Bronchial epithelial cell (primary cell): ENCODE results near the gene CCNY. TPM values are rescaled to one million over a fixed set of nuclear protein-coding genes. Genes with fewer than 3 reads are reported as not detected.

Experiments used
- DNase-seq: peaks from one replicate; pipeline ENCODE4 v3.0.0-alpha.2; 2010; ENCODE audit warnings: low read depth
- FAIRE-seq: peaks from 2 replicates; lab custom pipeline; 2011; peaks lifted over from hg19 to GRCh38; lab: Jason Lieb, UNC
- H3K27me3 ChIP-seq: 2 replicates; pipeline ENCODE4 v1.5.1; 2011; ENCODE audit warnings: low read length; ENCODE audit not compliant: control insufficient read depth, insufficient read depth
- H3K36me3 ChIP-seq: 2 replicates; pipeline ENCODE4 v1.5.1; 2011; ENCODE audit warnings: low read length; ENCODE audit not compliant: control insufficient read depth, insufficient read depth
- H3K4me3 ChIP-seq: 2 replicates; pipeline ENCODE4 v1.5.1; 2011; ENCODE audit warnings: mild to moderate bottlenecking, low read depth, low read length, control low read depth
- CTCF ChIP-seq: IDR thresholded peaks from 2 replicates; pipeline ENCODE4 v1.5.1; 2011; ENCODE audit warnings: mild to moderate bottlenecking, moderate library complexity, low read length, control low read depth, inconsistent platforms; ENCODE audit not compliant: insufficient read depth, severe bottlenecking
- total RNA-seq: library from RNA; depleted of rRNA; stranded (reverse); fragments of >200 nt; gene quantifications from 2 replicates; pipeline ENCODE4 v1.2.1, GENCODE V29; 2014

CCNY gene
- total RNA-seq, 1 donor from 2014 or later: 66.3 TPM

- no peak overlapping the region for H3K4me3 ChIP-seq
- no peaks in the 10 kb centered on the region for H3K27me3 ChIP-seq
- DNase-seq: peak; percentile 41
- peak; percentile 34 for TF ChIP-seq CTCF
- H3K36me3 ChIP-seq: no peaks in the 10 kb centered on the region
- FAIRE-seq: no peak
Measured at GRCh38 chr10:35613597-35614226, 277.4 kb downstream of the CCNY start.

- DNase-seq (no peak), FAIRE-seq (no peak)
- Histone ChIP-seq H3K36me3 (no peaks in the 10 kb centered on the region), H3K27me3 (no peaks in the 10 kb centered on the region), H3K4me3 (no peak overlapping the region)
- TF ChIP-seq CTCF: no peak
Measured at GRCh38 chr10:35614312-35614711, 278.0 kb downstream of the CCNY start.

Other genes starting within 250 kb of the CCNY start
- gene CUL2, start 246.2 kb upstream of the CCNY start, total RNA-seq: 21.3 and 23.4 TPM in 2 replicates
- 23.7 and 30.1 TPM in 2 replicates for gene CREM, start 209.7 kb upstream of the CCNY start, total RNA-seq